Lung microvascular endothelial cell (primary cell): ENCODE measurements around the gene ST14. TPM values are rescaled to one million over a fixed set of nuclear protein-coding genes. Genes with fewer than 3 reads are reported as not detected.

ENCODE experiments used
- DNase-seq, 2 donors: peaks; one replicate each; pipeline versions ENCODE4 v3.0.0 to v3.0.0-alpha.2; 2010; ENCODE audit warnings: low read depth in 2 of 2
- total RNA-seq: library from RNA; depleted of rRNA; stranded (reverse); fragments of >200 nt; gene quantifications from 2 replicates; pipeline ENCODE4 v1.2.1, GENCODE V29; 2014

Gene ST14
- total RNA-seq, 1 donor from 2014 or later, result under 0.01 TPM

DNA sequence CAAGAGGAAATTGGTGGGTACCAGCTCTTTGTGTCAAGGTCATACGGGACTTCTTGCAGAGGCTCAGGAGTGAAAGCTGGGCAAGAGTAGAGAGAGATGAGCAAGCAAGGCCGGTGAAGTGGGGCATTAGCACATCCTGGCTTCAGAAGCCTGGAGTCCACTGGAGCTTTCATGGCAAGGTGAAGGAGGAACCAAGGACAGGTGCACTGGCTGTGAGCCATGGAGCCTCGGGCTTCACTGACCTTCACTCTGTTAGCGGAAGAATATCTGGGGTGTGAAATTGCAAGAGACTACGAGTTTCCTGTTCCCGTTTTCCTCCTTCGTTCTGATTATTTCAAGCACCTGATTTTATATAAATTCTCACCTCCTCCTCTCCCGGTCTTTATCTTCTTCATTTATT lies 25.9 kb upstream of the ST14 start:
- DNase-seq, result no peak

DNA sequence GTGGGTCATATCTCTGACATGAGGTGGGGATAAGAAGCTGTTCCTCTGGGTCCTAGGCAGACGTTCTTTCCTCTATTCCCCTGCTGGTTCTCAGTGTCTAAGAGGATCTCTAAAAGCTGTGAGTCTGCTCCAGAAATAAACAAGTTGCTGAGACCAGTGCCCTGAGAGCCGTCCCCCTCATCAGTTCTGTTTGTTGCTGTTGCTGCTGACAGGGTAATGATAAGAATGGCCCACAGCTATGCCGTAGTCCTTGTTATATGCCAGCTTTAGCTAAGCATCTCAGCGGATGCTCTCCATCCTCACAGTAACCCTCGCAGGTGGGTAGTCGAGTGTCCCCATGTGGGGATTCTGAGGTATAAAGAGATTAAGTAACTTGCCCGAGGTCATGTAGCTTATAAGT lies 23.5 kb upstream of the ST14 start:
- DNase-seq, result no peak

DNA sequence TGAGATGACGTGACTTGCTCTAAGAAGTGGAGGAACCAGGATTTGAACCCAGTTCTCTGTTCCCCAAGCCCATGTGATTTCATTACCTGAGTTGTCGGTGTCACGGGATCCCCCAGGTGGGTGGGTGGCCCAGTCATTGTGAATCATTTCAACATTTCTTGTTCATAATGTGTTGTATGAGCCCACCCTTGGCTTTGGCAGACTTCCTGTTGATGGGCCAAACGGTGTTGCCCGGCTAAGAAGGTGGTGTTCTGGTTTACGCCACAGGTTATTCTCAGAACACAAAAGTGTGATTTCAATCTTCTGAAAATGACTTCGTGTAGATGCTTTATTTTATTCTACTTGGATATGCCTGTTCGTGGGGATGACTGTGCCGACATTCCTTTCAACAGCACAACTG lies 21.6 kb upstream of the ST14 start:
- DNase-seq, result no peak

DNA sequence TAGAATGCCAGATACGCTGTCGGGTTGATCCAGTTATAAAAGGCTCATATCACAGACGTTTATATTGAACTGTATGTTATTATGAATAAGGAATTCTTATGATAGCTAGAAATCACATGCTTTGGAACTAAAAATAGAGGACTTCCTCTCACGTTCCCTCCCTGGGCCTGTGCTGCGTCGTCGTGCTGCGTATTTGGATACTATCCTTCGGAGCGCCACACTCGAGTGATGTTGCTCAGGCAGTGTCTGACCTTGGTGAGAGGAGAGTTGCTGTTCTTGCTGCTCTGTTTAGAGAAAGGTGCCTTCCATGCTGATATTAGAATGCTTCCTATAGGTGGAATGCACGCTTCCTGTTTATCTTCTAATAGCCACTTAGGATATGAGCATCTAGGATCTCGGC lies 20.2 kb upstream of the ST14 start:
- no peak for DNase-seq

DNA sequence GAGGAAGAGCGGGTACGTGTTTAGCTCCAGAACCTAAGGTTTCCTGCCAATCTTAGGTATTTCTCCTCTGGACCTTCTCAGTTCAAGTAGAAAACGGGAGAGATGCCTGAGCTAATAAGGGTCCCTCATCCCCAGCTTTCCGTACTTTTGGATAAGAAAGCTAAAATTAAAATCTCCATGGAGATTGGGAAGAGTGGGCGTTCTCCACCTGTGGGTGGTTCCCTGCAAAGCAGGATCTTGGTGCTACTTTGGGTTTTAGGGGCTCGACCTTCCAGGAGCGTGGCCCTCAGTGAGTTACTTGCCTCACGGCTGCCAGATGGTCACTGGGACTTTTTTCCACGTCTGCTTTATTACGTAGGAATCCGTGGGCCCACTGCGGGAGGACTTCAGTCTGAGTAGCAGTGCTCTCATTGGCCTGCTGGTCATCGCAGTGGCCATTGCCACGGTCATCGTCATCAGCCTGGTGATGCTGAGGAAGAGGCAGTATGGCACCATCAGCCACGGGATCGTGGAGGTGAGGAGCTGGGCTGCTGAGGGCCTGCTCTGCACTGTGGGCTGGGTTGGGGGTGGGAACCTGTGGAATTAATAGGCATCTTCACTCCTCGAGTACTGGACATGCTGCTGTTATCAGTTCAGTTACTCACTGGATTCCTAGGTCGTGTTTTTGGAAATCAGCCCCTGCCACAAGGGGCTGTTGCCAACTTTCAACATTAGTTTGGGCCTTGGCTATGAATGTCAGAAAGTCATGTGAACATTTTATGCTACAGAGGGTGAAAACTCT lies 17.8 kb upstream of the ST14 start:
- no peak for DNase-seq

DNA sequence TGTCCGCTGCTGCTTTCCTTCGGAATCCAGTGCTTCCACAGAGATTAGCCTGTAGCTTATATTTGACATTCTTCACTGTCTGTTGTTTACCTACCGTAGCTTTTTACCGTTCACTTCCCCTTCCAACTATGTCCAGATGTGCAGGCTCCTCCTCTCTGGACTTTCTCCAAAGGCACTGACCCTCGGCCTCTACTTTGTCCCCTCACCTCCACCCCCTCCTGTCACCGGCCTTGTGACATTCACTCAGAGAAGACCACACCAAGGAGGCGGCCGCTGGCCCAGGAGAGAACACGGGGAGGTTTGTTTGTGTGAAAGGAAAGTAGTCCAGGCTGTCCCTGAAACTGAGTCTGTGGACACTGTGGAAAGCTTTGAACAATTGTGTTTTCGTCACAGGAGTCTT lies 15.4 kb upstream of the ST14 start:
- no peak for DNase-seq

DNA sequence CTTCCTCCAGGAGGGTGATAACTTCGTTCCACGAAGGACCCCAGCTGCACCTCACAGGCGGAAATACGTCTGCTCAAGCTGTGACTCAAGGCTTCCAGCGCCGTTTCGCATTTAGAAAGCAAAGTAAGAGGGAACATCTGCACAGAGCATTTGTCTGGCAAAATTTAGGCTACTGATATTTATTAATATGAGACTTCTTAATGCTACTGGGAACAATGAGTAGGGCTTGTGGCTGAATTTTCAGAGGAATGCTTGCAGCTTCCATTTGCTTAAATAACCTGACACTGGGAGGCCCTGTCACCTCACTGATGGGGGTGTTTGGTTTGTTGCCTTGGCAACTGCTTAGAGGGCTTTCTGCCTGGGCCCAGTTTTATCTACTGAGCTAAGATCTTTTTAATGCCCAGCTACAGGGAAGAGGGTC lies 14.7 kb upstream of the ST14 start:
- peak in 1 of 2 donors; percentile 37 for DNase-seq

DNA sequence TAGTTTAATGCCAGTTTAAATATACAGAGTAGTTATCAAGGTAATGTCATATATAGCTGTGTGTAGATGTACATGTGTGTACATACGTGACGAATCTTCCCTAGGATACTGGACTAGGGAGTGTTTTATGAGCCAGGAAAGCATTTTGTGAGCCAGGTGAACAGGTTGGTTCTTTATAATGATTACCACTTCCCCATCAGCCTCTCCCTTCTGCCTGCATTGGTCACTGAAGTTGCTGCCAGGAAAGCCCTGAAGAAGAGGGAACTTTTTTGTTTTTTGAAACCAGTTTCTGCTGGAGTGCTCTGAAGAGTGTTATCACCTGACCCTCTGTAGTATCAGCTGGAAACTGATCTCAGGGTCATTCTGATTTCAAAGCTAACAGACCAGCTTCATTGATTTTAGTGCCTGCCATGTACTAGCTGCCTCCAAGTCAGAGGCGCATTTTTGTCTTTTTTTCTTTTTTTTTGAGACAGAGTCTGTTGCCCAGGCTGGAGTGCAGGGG lies 14.2 kb upstream of the ST14 start:
- DNase-seq, result no peak

DNA sequence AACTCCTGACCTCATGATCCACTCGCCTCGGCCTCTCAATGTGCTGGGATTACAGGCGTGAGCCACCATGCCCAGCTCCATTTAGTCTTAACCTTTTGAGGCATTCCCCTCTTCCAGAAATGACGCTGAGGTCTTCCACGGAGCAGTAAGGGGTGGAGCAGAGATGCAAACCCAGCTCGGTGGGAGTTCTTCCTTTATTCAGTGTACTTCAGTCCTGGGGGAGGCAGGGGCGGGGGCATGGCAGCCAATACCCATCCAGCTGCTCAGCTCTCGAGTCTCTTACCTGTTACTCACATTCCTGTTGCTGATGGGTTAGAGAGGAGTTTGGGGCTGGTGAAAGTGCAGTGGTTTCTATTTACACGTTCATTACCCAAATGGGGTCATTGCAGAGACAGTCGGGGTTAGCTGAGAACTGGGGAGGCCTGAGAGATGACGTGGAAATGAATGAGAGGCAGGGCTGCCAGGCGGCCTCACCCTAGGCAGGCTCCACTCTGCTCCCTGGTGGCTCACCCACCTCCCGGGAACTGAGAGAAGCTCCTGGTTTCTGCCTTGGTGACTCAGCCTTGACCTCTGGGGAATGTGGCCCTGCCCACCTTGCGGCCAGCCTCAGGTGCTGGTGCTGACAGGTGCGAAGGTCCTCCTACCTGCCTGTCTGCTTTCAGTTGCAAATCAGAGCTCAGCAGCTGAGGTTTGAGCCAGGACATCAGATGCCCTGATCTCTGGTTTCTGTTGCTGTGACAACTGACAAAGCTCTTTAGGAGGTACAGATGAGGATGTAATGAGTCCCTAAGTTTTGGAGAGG lies 13.4 kb upstream of the ST14 start:
- peak; percentile 23 to 46 for DNase-seq

DNA sequence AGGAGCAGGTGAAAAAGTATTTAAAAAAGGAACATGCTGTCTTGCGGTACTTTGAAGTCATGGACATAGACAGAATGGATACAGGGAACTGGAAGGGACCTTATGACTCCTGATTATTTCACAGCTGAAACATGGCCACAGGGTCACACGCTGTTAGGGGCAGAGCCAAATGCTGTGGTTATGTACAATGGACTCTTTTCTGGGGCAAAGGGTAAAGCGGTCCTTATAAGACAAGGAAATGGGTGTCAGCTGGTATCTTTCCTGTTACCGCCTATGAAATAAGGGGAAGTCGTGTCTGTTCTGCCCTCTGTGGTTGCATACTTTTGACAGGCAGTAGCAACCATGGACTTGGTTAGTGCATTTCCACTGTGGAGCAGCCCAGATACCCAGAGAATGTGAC lies 12.8 kb upstream of the ST14 start:
- peak; percentile 38 to 65 for DNase-seq

DNA sequence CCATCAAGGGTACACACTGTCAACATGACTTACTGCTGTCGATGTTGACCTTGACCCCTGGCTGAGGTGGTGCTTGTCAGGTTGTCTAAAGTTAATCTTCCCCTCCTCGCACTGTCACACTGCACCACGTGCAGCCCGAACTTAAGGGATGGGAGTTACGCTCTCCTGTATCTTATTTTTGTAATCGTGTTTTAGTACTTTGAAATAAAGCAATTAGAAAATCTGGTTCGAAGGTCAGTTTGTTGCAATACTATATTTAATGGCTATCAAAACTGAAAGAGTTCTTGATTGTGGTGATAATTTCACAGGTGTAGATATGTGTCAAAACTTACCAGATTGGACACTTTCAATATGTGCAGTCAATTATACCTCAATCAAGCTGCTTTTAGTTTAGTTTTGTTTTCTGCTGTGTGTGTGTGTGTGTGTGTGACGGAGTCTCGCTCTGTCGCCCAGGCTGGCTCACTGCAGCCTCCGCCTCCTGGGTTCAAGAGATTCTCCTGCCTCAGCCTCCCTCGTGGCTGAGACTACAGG lies 10.7 kb upstream of the ST14 start:
- DNase-seq, result no peak

DNA sequence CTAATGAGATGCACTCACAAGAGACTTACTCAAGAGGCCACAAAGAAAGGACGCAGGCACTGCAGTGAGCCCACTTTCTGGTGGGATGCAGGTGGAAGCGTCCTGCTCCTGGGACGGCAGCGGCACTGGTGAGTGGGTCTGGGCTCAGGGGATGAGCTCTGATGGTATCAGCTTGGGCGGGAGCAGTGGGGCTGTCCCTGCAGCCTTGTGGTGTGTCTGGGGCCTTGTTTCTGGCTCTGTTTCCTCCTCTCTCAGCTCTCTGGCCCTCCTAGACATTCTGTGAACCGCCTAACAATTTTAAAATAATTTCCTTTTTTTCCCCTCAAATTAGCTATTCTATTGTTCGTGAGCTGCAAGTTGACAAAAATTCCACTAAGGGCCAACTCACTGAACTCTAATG lies 8.8 kb upstream of the ST14 start:
- no peak for DNase-seq

DNA sequence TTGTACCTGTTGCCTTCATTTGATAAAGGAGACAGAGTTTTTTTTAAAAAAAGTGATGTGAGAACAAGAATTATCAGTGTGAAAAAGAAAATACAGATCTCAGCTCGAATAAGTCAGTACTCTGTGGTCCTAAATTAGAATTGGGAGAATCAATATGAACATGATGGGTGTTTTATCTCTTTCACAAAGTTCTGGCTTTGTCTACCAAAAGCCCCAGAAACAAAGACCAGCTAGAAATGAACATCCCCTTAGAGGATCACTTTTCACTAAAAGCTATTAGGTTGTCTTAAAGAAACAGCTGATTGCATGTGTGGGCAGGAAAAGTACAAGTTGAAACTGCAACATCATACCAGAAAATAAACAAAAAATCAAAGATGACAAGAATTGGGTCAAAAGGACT lies 8.4 kb upstream of the ST14 start:
- no peak for DNase-seq

DNA sequence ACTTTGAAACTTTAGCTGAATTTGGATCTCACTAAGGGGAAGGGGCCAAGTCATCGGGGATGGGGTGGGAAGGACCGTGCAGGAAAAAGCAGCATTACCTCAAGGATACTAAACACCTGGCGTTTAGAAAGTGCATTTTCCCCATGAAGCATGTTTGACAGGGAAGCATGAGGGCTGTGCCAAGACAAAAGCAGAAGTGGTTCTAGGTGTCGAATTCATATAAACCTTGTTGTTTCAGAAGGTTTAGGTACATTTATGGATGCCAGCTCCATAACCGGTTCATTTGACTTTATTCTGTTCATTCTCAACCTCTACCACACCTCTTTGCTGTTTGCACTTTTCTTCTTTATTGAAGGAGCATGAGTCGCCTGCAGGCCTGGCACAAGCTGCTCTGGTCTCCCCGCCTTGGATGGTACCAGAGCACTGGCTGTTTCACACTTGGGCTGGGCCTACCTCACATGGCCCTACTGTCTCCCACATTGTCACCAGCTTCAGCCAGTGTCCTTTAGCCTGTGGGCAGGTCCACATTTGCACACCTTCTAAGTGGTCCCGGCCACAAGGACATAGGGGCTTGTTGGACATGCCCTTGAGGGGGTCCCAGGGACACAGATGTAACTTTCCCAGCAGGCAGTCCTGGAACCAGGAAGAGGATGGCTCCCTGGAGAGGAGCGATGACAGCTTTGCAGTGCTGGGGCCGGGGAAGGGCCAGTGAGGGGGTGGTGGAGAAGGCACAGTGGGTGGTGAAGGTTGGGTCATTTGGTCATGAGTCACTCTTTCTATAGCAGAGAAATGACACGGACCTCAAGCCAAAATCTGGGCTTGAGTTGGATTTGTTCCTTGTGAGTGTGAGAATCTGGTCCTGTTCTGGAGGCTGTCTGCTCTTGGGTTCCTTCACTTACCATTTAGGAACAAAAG lies 3.2 kb upstream of the ST14 start:
- no peak for DNase-seq

DNA sequence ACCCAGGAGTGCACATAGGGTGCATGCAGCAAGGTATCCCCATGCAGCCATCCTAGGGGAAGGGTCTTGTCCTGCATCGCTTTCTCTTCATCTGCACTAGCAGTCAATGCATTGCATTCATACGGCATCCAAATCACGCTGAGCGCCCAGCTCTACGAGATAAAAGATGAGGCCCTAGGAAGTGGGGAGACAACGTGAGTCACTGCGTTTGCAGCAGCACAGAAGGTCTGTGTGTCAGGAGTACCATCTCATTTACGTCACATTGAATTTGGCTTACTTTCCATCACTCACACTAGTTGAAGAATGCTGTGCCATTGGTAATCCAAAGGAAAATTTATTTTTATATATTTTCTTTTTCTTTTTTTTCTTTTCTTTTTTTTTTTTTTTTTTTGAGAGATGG lies 2.5 kb upstream of the ST14 start:
- no peak for DNase-seq

DNA sequence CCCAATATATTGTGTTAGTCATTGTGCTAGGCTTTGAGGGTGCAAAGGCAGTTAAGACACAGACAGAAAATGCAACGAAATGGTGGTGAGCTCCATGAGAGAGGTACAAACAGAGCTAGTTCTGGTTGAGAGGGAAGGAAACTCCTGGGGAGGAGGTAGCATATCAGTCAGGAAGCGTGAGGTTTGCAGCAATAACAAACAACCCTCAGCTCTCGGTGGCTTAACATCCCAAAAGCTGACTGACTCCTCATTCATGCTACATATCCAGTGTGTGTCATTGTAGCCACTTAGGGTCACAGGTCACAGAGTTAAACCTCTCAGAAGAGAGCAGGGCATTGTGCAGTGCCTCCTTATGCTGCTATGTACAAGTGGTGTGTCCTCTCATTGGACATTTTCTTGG lies 1.7 kb upstream of the ST14 start:
- no peak for DNase-seq

DNA sequence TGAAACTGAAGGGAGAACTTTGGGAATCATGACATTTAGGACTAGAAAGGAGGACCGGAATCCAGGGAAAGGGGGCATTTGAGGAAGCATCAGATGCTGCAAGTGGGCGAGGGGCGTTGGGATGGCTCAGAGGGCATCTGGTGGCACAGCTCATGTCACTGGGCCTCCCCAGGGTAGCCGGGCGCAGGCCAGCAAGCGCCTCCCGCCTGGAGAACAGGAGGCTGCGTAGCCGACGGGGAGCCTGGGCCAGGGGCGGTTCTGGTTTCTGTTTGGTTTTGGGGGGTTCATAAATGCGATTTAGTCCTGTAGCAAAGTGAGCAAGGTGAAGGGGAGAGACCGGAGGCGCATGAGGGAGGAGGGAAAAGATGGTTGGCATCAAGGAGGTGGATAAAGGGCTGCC lies 443 bp upstream of the ST14 start:
- no peak for DNase-seq

DNA sequence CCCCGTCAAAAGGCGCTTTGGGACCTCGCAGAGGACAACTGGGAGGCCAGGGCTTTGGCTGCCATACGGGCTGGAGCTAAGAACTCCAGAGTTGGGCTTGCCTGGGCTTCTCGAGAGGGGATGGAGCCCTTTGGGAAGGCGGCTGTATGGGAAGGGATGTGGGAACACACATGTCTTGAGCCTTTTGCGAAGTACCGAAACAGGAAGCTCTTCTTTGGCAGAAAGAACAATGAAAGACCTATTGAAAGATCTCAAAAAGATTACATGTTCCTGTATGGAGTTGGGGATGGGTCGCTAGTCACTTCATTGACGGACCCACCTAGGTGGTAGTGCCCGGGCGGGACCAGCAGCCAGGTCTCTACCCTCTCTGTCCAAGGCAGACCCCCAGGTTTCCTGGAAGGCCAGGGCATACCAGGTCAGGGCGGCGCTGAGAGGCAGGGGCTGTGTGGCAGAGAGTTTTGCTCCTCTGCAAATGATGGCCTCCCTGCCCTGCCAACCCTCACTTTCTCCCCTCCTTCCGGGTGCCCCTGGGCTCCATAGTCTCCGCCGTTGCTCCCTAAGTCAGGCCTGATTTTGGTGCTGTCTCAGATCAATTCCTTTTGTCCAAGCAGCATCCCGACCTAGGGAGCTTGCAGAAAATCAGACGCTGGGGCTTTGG lies 1.0 kb downstream of the ST14 start:
- no peak for DNase-seq

DNA sequence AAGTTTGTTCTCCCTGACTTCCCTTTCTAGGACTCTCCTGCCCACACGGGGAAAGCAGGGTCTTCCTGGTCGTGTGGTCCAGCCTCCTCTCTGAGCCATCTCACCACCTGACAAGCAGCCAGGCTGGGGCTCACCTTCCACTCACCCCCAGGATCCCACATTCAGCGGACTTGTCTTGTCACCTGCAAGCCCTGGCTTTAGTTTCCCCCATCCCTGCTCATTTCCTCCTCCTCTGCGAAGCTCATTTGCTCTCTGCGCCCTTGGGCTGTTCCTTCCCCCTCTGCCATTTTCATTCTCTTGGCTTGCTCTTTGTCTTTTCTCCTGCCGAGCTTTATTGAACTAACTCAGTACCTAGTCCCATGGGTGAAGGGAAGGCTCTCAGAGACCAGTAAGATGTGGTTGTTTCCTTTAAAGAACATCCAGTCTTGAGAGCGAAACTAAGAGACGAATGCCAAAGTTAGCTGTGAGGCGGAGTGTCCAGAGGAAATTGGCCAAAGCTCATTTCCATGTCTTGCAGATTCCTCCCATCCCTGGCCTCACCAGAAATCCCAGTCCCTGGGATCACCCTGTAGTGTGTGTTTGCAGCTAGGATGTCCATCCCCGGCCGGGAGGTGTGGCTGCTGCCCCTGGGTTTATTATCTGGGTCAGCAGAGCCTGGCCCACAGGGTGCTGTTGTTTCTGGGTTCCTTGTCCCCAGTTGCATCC lies 2.0 kb downstream of the ST14 start:
- DNase-seq, result peak in 1 of 2 donors; percentile 16

DNA sequence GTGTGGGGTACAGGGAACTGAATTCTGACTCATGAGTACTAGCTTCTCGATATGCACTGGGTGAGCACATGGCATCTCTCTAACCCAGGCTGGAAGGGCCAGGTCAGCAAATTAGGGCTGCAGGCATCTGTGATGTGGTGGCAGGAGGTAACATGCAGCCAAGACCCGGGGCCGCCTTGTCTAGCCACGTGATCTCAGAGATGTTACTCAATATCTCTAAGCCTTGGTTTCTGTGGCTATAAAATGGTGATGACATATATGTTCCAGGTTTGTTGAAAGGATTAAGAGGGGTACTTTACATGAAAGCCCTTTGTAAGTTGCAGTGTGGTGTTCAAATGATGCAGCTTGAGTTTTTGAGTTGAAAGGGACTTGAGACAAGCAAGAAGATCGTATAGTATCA lies 3.2 kb downstream of the ST14 start:
- no peak for DNase-seq
